Measurements from ENCODE around the gene TBC1D24. TPM values are rescaled to one million over a fixed set of nuclear protein-coding genes. Genes with fewer than 3 reads are reported as not detected.

Gene TBC1D24
- total RNA-seq, result 10 to 100 TPM; 21.1 to 22.4 TPM

DNA sequence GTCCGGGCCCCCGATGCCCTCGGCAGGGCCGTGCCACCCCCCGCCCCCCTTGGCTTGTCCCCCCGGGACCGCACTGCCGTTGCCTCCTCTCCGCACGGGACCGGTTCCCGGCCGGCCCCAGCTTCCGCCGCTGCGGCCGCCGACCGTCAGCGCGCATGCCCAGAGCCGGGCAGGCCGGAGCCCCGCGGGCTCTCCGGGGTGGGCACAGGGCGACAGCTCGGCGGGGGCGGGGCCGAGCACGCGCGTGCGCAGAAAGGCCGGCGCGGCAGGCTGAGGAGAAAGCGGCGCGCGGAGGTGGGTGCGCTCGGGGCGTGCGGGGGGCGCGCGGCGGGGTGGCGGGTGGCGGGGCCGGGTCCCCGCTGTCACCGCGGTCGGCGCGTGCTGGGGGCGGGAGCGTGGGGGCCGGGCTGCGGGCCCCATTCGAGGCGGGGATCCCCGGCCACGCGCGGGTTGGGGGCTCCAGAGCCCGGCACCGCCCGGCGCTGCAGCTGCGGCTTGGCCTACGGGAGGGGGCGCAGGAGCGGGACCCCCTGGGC is at the start of gene TBC1D24:
Gene TBC1D24, plus strand, starts transcription at position 251 of the 536 bp plus-strand sequence. CDS start 21,022 bp downstream, outside the sequence.
- POLR2A ChIA-PET, result interaction anchor here (0.6 to 1.3 kb wide), 3 partner anchors 14 to 39 kb away, joined by 3 to 4 read pairs (median 4); partner anchors contain the start of gene ATP6V0C
- Mint-ChIP-seq H3K4me1 (ENCODE audit: low read depth) (peaks cover 23% of the 10 kb centered on the region), H3K9me3 (ENCODE audit: insufficient read depth) (no peaks in the 10 kb centered on the region), H3K27me3 (ENCODE audit: low read depth) (peaks cover 17% of the 10 kb centered on the region), H3K36me3 (ENCODE audit: low read depth) (no peaks in the 10 kb centered on the region), H3K4me3 (peak within 1 kb of the TSS; percentile 77), H3K27ac (peak within 1 kb of the TSS; percentile 73)
- CTCF ChIA-PET, result interaction anchor here (0.7 to 1.5 kb wide), 6 partner anchors 12 to 44 kb away, joined by 3 to 4 read pairs (median 4); partner anchors contain the start of gene TEDC2
- peak; percentile 73 for ATAC-seq
- peak; percentile 85 for DNase-seq

DNA sequence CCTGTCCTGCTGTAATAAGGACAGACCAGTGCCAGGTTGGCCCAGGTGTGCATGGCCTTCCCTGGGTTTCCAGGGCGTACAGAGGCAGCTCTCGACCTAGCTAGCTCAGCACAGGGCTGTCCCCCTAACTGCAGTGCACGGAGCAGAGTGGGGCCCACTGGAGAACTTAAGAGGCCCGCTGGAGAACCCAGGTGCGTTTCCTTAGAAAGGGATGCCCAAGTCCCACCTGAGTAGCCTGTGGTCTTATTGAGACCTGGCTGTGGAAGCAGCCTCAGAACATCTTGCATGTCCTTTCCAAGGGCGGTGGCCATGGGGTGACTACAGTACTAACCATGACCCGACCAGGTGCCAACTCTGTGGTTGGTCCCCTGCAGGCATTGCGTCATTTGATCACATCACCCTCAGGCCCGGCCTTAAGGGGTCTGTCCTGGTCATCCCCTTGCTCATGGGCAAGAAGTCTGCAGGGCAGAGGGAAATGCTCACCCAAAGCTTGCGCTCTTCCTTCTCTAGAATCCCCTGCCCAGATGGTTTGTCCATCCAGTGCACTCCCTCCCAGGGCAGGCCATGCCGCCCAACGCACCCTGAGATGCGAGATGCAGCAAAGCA is 49.0 kb upstream of the TBC1D24 start:
- H3K9me3 Mint-ChIP-seq (ENCODE audit: insufficient read depth), result no peaks in the 10 kb centered on the region

DNA sequence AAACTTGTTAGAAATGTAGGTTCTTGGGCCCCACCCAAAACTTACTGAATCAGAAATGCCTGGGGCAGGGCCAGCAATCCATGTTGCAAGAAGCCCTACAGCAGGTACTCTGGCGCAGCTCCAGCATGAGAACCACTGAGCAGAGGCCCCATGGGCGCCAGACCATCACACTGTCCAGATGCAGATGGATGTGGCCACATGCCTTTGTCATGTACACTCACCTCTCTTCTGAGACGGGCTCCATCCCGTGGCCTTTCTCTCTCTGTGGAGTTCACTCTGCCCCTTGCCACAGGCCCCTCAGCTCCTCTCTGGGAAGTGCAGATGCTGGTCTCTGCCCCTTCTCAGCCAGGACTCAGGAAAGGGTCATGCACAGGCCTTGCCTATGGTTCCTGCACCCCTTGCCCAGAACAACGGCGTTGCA is 48.0 kb upstream of the TBC1D24 start:
- no peak overlapping the region for H3K27ac Mint-ChIP-seq
- no peak overlapping the region for H3K4me3 Mint-ChIP-seq
- ATAC-seq, result no peak
- H3K27me3 Mint-ChIP-seq (ENCODE audit: low read depth), result no peaks in the 10 kb centered on the region
- H3K9me3 Mint-ChIP-seq (ENCODE audit: insufficient read depth), result no peaks in the 10 kb centered on the region
- H3K4me1 Mint-ChIP-seq (ENCODE audit: low read depth), result peaks cover 43% of the 10 kb centered on the region
- H3K36me3 Mint-ChIP-seq (ENCODE audit: low read depth), result peaks cover 15% of the 10 kb centered on the region
- POLR2A ChIA-PET, result interaction anchor here (1.6 kb wide), 1 partner anchor 33 kb away, joined by 4 read pairs; the partner anchor contains the start of gene TEDC2
- DNase-seq, result no peak
- CTCF ChIA-PET, result interaction anchor here (1.2 to 2.0 kb wide), 2 partner anchors 33 to 87 kb away, joined by 4 to 5 read pairs; partner anchors contain the start of genes ABCA3 and TEDC2

More for the DNA sequence above, 49.0 kb upstream of the TBC1D24 start:
- peaks cover 12% of the 10 kb centered on the region for H3K36me3 Mint-ChIP-seq (ENCODE audit: low read depth)
- no peaks in the 10 kb centered on the region for H3K27me3 Mint-ChIP-seq (ENCODE audit: low read depth)
- DNase-seq (no peak), ATAC-seq (no peak)
- ChIA-PET CTCF (no interaction called here), POLR2A (no interaction called here)
- peaks cover 47% of the 10 kb centered on the region for H3K4me1 Mint-ChIP-seq (ENCODE audit: low read depth)
- H3K27ac Mint-ChIP-seq, result no peak overlapping the region
- H3K4me3 Mint-ChIP-seq, result no peak overlapping the region

- H3K27me3 Mint-ChIP-seq (ENCODE audit: low read depth), result no peaks in the 10 kb centered on the region
- H3K4me3 Mint-ChIP-seq, result peak overlapping the region; percentile 89
- ATAC-seq, result no peak
- no peak for DNase-seq
- H3K27ac Mint-ChIP-seq, result peak overlapping the region; percentile 72
- POLR2A ChIA-PET, result interaction anchor here (1.6 kb wide), 1 partner anchor 32 kb away, joined by 4 read pairs; the partner anchor contains the start of gene TEDC2
- H3K9me3 Mint-ChIP-seq (ENCODE audit: insufficient read depth), result no peaks in the 10 kb centered on the region
- H3K36me3 Mint-ChIP-seq (ENCODE audit: low read depth), result peaks cover 18% of the 10 kb centered on the region
- CTCF ChIA-PET, result interaction anchor here (1.2 to 3.7 kb wide), 3 partner anchors 13 to 87 kb away, joined by 4 to 20 read pairs (median 5); partner anchors contain the start of genes ABCA3 and TEDC2
- H3K4me1 Mint-ChIP-seq (ENCODE audit: low read depth), result peaks cover 40% of the 10 kb centered on the region
Observed at GRCh38 chr16:2427526-2427925, 47.4 kb upstream of the TBC1D24 start.

- ChIA-PET POLR2A (interaction anchor here (1.6 kb wide), 1 partner anchor 32 kb away, joined by 4 read pairs; the partner anchor contains the start of gene TEDC2), CTCF (interaction anchor here (0.7 to 3.7 kb wide), 4 partner anchors 13 to 88 kb away, joined by 3 to 20 read pairs (median 5); partner anchors contain the start of gene ABCA3)
- ATAC-seq, result peak; percentile 2
- peak overlapping the region; percentile 89 for H3K4me3 Mint-ChIP-seq
- H3K27me3 Mint-ChIP-seq (ENCODE audit: low read depth), result no peaks in the 10 kb centered on the region
- no peaks in the 10 kb centered on the region for H3K9me3 Mint-ChIP-seq (ENCODE audit: insufficient read depth)
- peaks cover 24% of the 10 kb centered on the region for H3K36me3 Mint-ChIP-seq (ENCODE audit: low read depth)
- H3K4me1 Mint-ChIP-seq (ENCODE audit: low read depth), result peaks cover 39% of the 10 kb centered on the region
- peak overlapping the region; percentile 93 for H3K27ac Mint-ChIP-seq
- peak; percentile 43 for DNase-seq
Observed at GRCh38 chr16:2428051-2428783, 46.7 kb upstream of the TBC1D24 start.

DNA sequence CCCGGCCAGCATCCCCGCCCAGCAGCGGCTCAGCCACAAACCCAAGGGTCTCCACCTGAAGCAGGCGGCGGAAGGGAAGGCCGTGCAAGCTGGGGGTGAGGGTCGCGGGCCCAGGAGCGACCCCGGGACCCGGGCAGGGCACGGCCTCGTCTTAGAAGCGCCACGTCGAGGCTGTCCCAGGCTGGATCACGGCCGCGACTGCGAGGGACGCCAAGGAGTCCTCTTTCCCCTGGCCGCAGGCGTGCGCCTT is 46.2 kb upstream of the TBC1D24 start:
- CTCF ChIA-PET, result interaction anchor here (0.7 to 3.7 kb wide), 4 partner anchors 12 to 88 kb away, joined by 3 to 20 read pairs (median 5); partner anchors contain the start of gene ABCA3
- POLR2A ChIA-PET, result no interaction called here
- no peak for DNase-seq
- peaks cover 28% of the 10 kb centered on the region for H3K36me3 Mint-ChIP-seq (ENCODE audit: low read depth)
- no peaks in the 10 kb centered on the region for H3K27me3 Mint-ChIP-seq (ENCODE audit: low read depth)
- no peak for ATAC-seq
- peaks cover 40% of the 10 kb centered on the region for H3K4me1 Mint-ChIP-seq (ENCODE audit: low read depth)
- H3K9me3 Mint-ChIP-seq (ENCODE audit: insufficient read depth), result no peaks in the 10 kb centered on the region
- peak overlapping the region; percentile 89 for H3K4me3 Mint-ChIP-seq
- peak overlapping the region; percentile 93 for H3K27ac Mint-ChIP-seq

DNA sequence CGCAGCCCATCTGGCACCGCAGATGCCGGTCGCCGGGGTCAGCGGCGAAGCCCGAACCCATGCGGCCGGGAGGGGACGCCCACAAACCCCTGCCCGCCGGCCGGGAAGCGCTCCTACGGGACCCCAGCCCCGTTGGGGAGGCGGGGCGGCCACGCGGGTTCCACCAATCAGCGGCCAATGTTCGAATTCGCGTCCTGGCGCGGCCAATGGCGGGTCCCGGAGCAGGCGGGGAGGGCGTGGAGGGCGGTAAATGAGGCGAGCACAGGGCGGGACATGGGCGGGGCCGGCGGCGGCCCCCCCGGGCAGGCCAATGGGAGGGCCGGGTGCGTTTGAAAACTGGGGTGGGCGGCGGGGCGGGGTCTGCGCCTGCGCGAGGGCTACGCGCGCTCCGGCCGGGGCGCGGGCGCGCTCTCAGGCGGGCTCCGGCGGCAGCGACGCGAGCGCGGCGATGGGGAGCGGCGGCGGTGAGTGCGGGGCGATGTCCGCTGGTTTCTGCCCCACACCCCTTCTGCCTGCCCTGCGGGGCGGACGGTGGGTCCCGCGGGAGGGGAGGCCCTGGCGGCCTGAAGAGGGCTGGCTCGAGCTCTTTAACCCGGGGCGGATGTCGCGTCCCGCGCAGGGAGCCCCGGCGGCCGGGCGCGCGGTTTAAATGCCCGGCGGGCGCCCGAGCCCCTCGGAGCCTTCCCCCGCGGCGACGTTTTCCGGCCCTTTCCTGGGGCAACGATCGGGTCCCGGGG is 45.7 kb upstream of the TBC1D24 start, which contains the start of gene CCNF:
Gene CCNF, plus strand, starts transcription at position 414 of the 737 bp plus-strand sequence. Its CDS starts 35 bp downstream, at position 449.
- DNase-seq (peak; percentile 98), ATAC-seq (peak; percentile 94)
- H3K27ac Mint-ChIP-seq, result peak within 1 kb of the TSS; percentile 93
- no peaks in the 10 kb centered on the region for H3K9me3 Mint-ChIP-seq (ENCODE audit: insufficient read depth)
- POLR2A ChIA-PET, result interaction anchor here (0.7 to 1.9 kb wide), 8 partner anchors 11 to 91 kb away, joined by 3 to 5 read pairs (median 4); partner anchors contain the start of genes AMDHD2 and TEDC2
- peaks cover 30% of the 10 kb centered on the region for H3K36me3 Mint-ChIP-seq (ENCODE audit: low read depth)
- H3K4me3 Mint-ChIP-seq, result peak within 1 kb of the TSS; percentile 99
- no peaks in the 10 kb centered on the region for H3K27me3 Mint-ChIP-seq (ENCODE audit: low read depth)
- CTCF ChIA-PET, result interaction anchor here (1.0 to 3.7 kb wide), 8 partner anchors 12 to 234 kb away, joined by 3 to 20 read pairs (median 5); partner anchors contain the start of genes ABCA3 and TEDC2
- H3K4me1 Mint-ChIP-seq (ENCODE audit: low read depth), result peaks cover 41% of the 10 kb centered on the region

DNA sequence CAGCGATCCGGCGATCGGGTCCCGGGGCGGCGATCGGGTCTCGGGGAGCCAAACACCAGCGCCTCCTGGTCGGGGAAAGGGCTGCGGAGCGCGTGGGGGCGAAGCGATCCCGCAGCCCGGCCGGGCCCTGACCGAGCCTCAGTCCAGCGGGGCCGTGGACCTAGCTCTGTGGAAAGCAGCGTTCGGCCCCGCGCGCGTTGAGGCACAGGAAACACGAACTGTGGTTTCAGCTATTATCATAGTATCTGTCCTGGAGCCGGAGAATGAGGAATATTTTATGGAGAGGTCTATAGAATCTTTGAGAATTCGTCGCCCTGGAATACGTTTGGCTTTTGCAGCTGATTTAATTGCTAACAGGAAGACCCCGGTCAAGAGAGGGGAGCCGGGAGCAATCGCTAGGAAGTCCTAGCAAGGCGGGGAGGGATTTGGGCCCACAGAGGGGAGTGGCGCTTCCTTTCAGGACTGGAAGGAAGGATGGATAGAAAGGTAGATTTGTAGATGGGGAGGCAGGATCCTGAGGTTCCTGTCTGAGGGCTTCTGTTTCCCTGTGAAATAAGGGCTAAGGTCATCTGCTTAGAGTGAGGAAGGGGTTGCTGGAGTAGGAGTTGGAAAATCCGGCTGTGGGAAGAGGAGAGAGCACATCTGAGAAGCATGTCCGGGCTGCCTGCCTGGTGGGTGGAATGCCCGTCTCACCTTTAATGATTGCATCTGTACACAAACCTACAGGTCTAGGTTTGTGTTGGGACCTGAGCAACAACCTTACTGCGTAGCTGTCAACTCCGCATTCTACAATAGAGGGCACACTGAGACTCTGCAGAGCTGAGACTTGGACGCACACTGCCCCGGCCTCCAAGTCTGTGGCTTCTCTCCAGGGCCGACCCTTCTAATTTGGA is 44.9 kb upstream of the TBC1D24 start:
- ATAC-seq (peak; percentile 5), DNase-seq (peak; percentile 51)
- Mint-ChIP-seq H3K27ac (peak overlapping the region; percentile 87), H3K27me3 (ENCODE audit: low read depth) (no peaks in the 10 kb centered on the region), H3K4me1 (ENCODE audit: low read depth) (peaks cover 43% of the 10 kb centered on the region), H3K4me3 (peak overlapping the region; percentile 99), H3K36me3 (ENCODE audit: low read depth) (peaks cover 35% of the 10 kb centered on the region), H3K9me3 (ENCODE audit: insufficient read depth) (no peaks in the 10 kb centered on the region)
- CTCF ChIA-PET, result interaction anchor here (0.6 to 3.7 kb wide), 11 partner anchors 11 to 235 kb away, joined by 3 to 20 read pairs (median 5); partner anchors contain the start of genes TBC1D24 and TEDC2
- POLR2A ChIA-PET, result interaction anchor here (0.7 to 1.9 kb wide), 8 partner anchors 11 to 90 kb away, joined by 3 to 5 read pairs (median 4); partner anchors contain the start of genes AMDHD2 and TEDC2

GRCh38 chr16:2432286-2432685 is 42.6 kb upstream of the TBC1D24 start:
- peaks cover 54% of the 10 kb centered on the region for H3K36me3 Mint-ChIP-seq (ENCODE audit: low read depth)
- DNase-seq (no peak), ATAC-seq (no peak)
- ChIA-PET CTCF (no interaction called here), POLR2A (no interaction called here)
- H3K27me3 Mint-ChIP-seq (ENCODE audit: low read depth), result no peaks in the 10 kb centered on the region
- no peak overlapping the region for H3K4me3 Mint-ChIP-seq
- no peak overlapping the region for H3K27ac Mint-ChIP-seq
- H3K4me1 Mint-ChIP-seq (ENCODE audit: low read depth), result peaks cover 46% of the 10 kb centered on the region
- no peaks in the 10 kb centered on the region for H3K9me3 Mint-ChIP-seq (ENCODE audit: insufficient read depth)

- no peak overlapping the region for H3K27ac Mint-ChIP-seq
- H3K36me3 Mint-ChIP-seq (ENCODE audit: low read depth), result peaks cover 60% of the 10 kb centered on the region
- H3K4me3 Mint-ChIP-seq, result no peak overlapping the region
- no peak for ATAC-seq
- H3K9me3 Mint-ChIP-seq (ENCODE audit: insufficient read depth), result no peaks in the 10 kb centered on the region
- no peak for DNase-seq
- ChIA-PET POLR2A (no interaction called here), CTCF (no interaction called here)
- H3K27me3 Mint-ChIP-seq (ENCODE audit: low read depth), result no peaks in the 10 kb centered on the region
- H3K4me1 Mint-ChIP-seq (ENCODE audit: low read depth), result peaks cover 41% of the 10 kb centered on the region
Observed at GRCh38 chr16:2432801-2433505, 42.0 kb upstream of the TBC1D24 start.
